ENCODE data around the gene RARS2. TPM values are rescaled to one million over a fixed set of nuclear protein-coding genes. Genes with fewer than 3 reads are reported as not detected.

Gene RARS2
- total RNA-seq, 2 donors from 2014 or later = 49.7 to 57.0 TPM

DNA sequence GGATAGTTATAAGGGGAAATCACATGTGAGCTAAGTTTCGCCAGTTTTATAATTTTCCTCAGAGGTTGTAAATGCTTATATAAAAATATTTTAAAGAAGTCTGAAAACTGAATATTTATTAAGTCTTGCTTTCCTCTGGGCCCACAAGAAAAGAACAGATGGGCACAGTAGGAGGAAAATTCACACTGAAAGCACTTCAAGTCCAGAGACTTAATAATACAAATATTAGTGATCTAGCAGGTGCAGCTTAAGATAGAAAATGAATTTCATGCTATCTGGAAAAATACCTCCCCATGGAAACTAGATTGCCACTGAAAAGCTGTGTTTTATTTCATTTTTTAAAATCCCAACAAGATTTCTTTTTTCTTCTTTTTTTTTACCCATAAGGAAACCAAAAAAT is 47.3 kb upstream of the RARS2 start:
- Mint-ChIP-seq H3K27me3 (ENCODE audit: insufficient read depth) (no peaks in the 10 kb centered on the region), H3K4me3 (no peak overlapping the region), H3K36me3 (ENCODE audit: low read depth) (peaks cover 39% of the 10 kb centered on the region), H3K4me1 (no peaks in the 10 kb centered on the region), H3K9me3 (no peaks in the 10 kb centered on the region), H3K27ac (no peak overlapping the region)
- Histone ChIP-seq H3K4me3 (ENCODE audit: low read length) (no peak overlapping the region), H3K9ac (ENCODE audit: extremely low read depth, low read length, poor library complexity, severe bottlenecking) (no peak overlapping the region), H3K27ac (ENCODE audit: low read depth, low read length) (no peak overlapping the region), H3K36me3 (ENCODE audit: control insufficient read depth, insufficient read depth, low read length) (peaks cover 62% of the 10 kb centered on the region), H3K4me1 (ENCODE audit: control insufficient read depth, insufficient read depth, low read length) (no peaks in the 10 kb centered on the region), H3K9me3 (ENCODE audit: control insufficient read depth, low read length) (no peaks in the 10 kb centered on the region), H3K27me3 (ENCODE audit: control insufficient read depth, insufficient read depth, low read length, poor library complexity, severe bottlenecking) (no peaks in the 10 kb centered on the region)
- WGBS, 2 experiments (ENCODE audit: insufficient coverage in 1 of 2, insufficient read length in 1 of 2) = 90 to 100% methylated on average over 1 of the region's 1 CpG
- no peak for DNase-seq
- TF ChIP-seq CTCF (conservative IDR thresholded peaks at IDR 0.05) = no peak

GRCh38 chr6:87636315-87636714 is 46.5 kb upstream of the RARS2 start:
- 94% methylated on average over 1 of the region's 1 CpG; no CpG with 5 or more reads in 1 of the 2 experiments for WGBS, 2 experiments (ENCODE audit: insufficient coverage in 1 of 2, insufficient read length in 1 of 2)

DNA sequence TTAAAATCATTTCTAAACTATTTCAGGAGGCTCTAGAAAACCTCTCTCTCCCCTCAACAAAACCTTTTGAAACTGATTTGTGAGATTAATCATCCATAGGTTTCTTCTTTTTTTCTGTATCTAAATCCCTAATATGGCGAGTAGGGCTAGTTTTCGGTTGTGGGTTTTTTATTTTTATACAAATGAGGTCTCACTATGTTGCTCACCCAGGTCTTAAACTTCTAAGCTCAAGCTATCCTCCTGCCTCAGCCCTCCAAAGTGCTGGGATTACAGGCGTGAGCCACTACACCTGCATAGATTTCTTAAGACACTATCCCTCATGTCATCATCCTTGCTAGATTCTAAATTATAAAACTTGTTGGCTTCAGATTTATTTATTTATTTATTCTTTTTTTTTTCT is 44.1 kb upstream of the RARS2 start:
- H3K9ac ChIP-seq (ENCODE audit: extremely low read depth, low read length, poor library complexity, severe bottlenecking) = no peak overlapping the region
- no peak for DNase-seq
- no peaks in the 10 kb centered on the region for H3K4me1 ChIP-seq (ENCODE audit: control insufficient read depth, insufficient read depth, low read length)
- H3K4me1 Mint-ChIP-seq = no peaks in the 10 kb centered on the region
- no peaks in the 10 kb centered on the region for H3K9me3 Mint-ChIP-seq
- peaks cover 30% of the 10 kb centered on the region for H3K36me3 Mint-ChIP-seq (ENCODE audit: low read depth)
- no peaks in the 10 kb centered on the region for H3K27me3 Mint-ChIP-seq (ENCODE audit: insufficient read depth)
- peaks cover 53% of the 10 kb centered on the region for H3K36me3 ChIP-seq (ENCODE audit: control insufficient read depth, insufficient read depth, low read length)
- H3K4me3 ChIP-seq (ENCODE audit: low read length) = no peak overlapping the region
- H3K9me3 ChIP-seq (ENCODE audit: control insufficient read depth, low read length) = no peaks in the 10 kb centered on the region
- no peak overlapping the region for H3K27ac Mint-ChIP-seq
- 71% methylated on average over 3 of the region's 3 CpGs; no CpG with 5 or more reads in 1 of the 2 experiments for WGBS, 2 experiments (ENCODE audit: insufficient coverage in 1 of 2, insufficient read length in 1 of 2)
- TF ChIP-seq CTCF (conservative IDR thresholded peaks at IDR 0.05) = no peak
- no peaks in the 10 kb centered on the region for H3K27me3 ChIP-seq (ENCODE audit: control insufficient read depth, insufficient read depth, low read length, poor library complexity, severe bottlenecking)
- no peak overlapping the region for H3K27ac ChIP-seq (ENCODE audit: low read depth, low read length)
- H3K4me3 Mint-ChIP-seq = no peak overlapping the region

More at GRCh38 chr6:87636315-87636714, 46.5 kb upstream of the RARS2 start:
- Histone ChIP-seq H3K4me1 (ENCODE audit: control insufficient read depth, insufficient read depth, low read length) (no peaks in the 10 kb centered on the region), H3K9ac (ENCODE audit: extremely low read depth, low read length, poor library complexity, severe bottlenecking) (no peak overlapping the region), H3K27me3 (ENCODE audit: control insufficient read depth, insufficient read depth, low read length, poor library complexity, severe bottlenecking) (no peaks in the 10 kb centered on the region), H3K27ac (ENCODE audit: low read depth, low read length) (no peak overlapping the region), H3K36me3 (ENCODE audit: control insufficient read depth, insufficient read depth, low read length) (peaks cover 61% of the 10 kb centered on the region), H3K4me3 (ENCODE audit: low read length) (no peak overlapping the region), H3K9me3 (ENCODE audit: control insufficient read depth, low read length) (no peaks in the 10 kb centered on the region)
- no peaks in the 10 kb centered on the region for H3K9me3 Mint-ChIP-seq
- no peaks in the 10 kb centered on the region for H3K27me3 Mint-ChIP-seq (ENCODE audit: insufficient read depth)
- TF ChIP-seq CTCF (conservative IDR thresholded peaks at IDR 0.05) = no peak
- peaks cover 36% of the 10 kb centered on the region for H3K36me3 Mint-ChIP-seq (ENCODE audit: low read depth)
- H3K27ac Mint-ChIP-seq = no peak overlapping the region
- no peaks in the 10 kb centered on the region for H3K4me1 Mint-ChIP-seq
- H3K4me3 Mint-ChIP-seq = no peak overlapping the region
- DNase-seq = no peak

All from endodermal cell (in vitro differentiated cells).